Kidney tubule cell (primary cell): ENCODE data around the gene ZNF143.
"Not testable (repeated sequence)": the region's sequence is repeated elsewhere in the genome, so short reads cannot be mapped to it uniquely, and the experiment has no call there.

Experiments used
- DNase-seq: peaks from one replicate; pipeline ENCODE4 v3.0.0-alpha.2; 2018; ENCODE audit warnings: low spot score

Gene ZNF143

DNA sequence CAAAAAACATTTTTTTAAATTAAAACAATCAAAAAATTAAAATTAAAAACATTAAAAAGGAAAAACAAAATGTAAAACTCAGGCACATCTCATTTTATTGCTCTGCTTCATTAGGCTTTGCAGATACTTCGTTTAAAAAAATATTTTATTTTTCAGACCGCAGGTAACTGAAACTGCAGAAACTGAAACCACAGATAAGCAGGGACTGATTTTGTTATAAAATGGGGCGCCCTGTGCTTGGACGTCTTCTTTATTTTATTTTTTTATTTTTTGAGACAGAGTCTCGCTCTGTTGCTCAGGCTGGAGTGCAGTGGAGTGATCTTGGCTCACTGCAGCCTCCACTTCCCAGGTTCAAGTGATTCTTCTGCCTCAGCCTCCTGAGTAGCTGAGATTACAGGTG is 88.4 kb downstream of the ZNF143 start:
- not testable (repeated sequence) for DNase-seq

DNA sequence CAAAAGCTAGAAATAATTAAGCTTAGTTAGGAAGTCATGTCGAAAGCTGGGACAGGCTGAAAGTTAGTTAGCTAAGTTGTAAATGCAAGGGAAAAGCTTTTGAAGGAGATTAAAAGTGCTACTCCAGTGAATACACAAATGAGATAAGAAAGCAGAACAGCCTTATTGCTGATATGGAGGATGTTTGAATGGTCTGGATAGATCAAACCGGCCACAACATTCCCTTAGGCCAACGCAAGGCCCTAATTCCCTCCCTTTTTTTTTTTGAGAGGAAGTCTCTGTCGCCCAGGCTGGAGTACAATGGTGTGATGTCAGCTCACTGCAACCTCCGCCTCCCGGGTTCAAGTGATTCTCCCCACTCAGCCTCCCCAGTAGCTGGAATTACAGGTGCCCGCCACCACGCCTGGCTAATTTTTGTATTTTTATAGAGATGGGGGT is 89.4 kb downstream of the ZNF143 start:
- DNase-seq, result no peak

DNA sequence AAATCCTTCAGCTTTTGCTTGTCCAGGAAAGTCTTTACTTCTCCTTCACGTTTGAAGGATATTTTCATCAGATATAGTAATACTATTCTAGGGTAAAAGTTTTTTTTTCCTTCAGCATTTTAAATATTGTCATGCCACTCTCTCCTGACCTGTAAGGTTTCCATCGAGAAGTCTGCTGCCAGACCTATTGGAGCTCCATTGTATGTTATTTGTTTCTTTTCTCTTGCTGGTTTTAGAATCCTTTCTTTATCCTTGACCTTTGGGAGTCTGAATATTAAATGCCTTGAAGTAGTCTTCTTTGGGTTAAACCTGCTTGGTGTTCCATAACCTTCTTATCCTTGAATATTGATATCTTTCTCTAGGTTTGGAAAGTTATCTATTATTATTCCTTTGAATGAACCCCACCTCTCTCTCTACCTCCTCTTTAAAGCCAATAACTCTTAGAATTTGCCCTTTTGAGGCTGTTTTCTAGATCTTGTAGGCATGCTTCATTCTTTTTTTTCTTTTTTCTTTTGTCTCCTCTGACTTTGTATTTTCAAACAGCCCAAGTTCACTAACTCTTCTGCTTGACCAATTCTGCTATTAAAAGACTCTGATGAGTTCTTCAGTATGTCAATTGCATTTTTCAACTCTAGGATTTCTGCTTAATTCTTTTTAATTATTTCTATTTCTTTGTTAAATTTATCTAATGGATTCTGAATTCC is 100.6 kb downstream of the ZNF143 start:
- DNase-seq, result no peak

DNA sequence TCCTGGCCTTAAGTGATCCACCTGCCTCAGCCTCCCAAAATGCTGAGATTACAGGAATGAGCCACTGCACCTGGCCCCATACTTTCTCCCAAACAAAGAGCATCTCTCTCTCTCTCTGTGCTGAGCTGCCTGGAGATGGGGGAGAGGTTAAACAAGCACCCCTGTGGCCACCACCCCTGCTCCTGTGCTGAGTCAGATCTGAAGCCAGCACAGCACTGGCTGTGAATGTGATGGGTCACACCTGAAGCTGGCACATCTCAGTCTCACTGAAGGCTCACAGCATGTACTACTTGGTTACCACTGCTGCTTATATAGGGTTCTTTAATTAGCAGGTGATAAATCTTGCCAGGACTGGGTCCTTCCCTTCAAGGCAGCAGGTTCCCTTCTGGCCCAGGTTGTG is 101.9 kb downstream of the ZNF143 start:
- peak; percentile 82 for DNase-seq

DNA sequence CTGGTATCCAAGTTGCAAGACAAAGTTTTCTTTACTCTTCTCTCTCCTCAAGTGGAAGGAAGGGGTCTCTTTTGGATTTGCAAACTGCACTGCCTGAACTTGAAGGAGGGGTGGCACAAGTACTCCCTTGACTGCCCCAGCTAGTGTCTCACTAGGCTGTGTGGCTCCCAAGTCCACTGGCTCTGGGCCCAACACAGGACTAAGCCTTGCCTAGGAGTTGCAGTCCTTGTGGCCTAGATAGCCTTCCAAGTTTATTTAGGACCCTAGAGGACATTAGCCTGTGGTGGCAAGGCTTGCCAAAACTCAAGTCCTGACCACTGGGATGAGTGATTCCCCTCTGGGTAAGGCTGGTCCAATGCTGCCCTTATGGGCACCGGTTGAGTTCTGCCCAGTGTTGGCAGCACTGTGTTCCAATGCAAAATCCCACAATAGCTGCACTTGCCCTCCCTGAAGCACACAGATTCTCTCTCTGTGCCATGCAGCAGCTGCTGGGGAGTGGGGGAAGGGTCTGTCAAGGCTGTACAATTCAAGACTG is 102.5 kb downstream of the ZNF143 start:
- DNase-seq, result no peak

DNA sequence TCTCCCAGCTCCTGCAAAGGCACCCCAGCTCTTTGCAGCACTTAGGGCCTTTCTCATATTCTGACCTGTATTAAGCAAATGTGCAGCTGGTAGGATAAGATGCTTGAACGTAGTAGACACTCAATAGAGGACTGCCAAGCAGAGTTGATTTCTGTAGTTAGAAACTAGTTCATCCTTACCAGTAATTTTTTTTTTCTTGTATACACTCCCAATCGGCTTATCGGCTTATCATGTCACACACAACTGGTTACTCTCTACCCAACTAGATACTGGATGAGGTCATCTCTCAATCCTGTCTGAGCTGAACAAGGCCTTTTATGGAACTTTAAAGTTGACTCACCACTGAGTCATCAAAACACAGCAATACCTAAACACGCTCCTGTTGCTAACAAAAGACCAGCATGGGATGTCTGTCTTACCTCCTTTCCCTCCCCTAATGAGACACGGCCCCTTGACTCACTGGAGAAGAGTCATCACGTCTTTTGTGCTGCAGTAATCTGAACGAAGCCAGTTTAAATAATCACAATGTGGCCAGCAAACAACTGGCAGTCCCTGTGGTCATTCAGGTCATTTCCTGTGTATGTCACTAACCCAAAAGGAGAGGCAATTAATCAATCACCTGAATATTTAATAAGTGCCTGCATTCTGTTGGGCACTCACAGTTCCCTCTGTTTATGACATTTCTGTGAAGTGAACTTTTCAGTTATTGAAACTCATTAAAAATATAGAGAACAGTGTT is 105.2 kb downstream of the ZNF143 start:
- peak; percentile 100 for DNase-seq

DNA sequence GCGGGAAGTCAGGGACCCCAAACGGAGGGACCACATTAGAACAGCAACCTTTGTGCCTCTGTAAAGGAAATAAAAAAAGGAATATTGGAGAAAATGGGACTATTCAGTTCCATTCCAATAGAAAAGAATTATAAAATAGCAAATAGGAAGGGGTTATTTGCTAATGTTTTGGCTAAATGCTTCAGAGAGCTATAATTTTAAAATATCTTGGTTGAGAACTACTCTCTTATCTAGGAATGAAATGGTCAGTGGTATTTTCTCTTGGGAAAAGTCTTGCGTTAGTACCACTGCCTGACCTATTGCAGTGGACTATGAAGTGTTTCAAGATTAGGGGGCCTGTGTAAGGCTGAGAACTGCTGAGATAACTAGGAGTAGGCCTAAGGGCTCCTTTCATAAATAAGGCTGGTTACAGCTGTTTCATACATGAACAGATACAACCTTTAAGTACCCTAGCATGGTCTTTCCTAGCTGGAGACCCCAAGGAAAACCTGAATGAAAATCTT is 105.8 kb downstream of the ZNF143 start:
- DNase-seq, result peak; percentile 26

DNA sequence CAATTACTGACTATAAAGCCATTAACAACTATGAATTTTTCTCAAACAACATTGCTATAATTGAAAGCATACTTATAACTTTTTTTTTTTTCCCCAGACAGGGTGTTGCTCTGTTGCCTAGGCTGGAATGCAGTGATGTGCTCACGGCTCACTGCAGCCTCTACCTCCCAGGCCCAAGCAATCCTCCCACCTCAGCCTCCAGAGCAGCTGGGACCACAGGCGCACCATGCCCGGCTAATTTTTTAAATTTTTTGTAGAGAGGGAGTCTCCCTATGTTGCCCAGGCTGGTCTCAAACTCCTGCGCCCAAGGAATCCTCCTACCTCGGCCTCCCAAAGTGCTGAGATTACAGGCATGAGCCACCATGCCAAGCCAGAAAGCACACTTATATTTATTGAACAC is 106.6 kb downstream of the ZNF143 start:
- peak; percentile 2 for DNase-seq

DNA sequence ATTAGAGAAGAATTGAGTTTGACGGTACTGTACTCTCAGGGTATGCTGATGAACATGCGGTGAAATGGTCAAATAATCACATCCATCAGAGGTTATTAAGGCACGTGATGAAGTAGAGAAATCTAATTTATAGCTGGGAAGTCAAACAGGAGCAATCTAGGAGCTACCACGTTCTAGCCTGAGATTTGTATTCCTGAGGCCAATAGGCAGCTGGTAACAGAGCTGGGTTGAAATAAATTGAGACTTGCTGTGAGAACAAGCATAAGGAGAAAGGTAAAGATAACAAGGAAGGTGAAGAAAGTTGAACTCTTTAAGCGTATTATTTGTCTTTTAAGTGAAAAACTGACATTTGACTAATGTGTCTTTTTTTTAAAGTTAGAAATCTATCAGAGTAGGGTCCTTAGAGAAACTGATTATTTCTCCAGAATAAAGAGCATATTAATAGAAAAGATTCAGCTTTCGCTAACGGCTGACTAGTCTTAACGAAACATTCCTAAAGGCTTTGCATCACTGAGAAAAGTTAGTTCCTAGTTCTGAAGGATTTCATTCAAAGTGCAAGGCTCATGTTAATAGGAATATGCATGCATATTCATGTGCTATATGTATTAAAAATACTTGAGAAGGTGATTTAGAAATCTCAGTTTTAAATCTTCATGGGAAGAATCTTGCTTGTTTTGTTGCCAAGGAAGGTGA is 107.5 kb downstream of the ZNF143 start:
- no peak for DNase-seq

DNA sequence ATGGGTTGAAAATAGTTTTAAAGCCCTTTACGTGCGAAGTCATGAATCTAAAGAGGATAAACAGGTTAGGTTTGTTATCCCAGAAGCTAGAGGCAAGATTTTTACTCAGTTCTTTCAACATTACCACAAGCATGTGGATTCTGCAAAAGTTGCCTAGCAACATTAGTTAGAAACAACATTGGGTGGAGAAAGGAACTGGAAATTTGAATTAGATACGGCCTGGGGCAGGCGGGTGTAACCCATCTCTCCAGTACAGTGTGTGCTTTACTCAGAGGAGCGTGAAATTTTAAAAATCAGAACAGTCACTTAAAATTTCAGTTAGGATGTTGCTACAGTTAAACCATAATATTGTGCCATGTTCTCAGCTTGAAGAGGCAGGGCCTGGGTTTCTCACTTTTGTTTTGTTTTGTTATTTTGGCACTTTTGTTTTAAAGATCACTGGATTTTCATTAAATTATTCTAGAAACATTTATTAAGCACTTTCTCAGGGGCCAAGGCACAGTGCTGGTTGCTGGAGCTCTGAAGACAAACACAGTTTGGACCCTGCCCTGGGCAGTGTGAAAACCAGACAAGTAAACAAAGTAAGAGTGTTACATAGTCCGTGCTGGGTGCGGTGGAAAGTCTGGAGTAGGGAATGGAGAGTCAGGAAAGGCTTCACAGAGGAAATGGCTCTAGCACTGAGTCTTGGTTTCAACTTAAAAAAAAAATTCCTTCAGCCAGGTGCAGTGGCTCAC is 108.2 kb downstream of the ZNF143 start:
- peak; percentile 98 for DNase-seq

DNA sequence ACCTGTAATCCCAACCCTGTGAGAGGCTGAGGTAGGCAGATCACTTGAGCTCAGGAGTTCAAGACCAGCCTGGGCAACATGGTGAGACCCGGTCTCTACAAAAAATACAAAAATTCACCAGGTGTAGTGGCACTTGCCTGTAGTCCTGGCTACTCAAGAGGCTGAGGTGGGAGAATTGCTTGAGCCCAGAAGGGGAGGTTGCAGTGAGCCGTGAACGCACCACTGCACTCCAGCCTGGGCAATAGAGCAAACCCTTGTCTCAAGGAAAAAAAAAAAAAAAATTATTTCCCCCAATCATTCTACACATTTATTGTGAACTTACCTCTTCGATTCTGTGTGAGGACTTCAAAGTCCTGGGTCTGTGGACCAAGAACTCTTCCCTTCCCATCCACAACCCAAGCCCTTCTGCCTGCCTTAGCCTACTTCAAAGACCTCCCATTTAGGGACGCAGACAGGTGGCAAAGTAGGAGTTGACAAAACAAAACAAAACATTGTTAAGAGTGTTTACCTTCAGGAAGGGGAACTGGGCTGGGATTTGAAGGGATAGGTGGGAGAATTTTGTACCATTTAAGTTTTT is 108.9 kb downstream of the ZNF143 start:
- peak; percentile 70 for DNase-seq

DNA sequence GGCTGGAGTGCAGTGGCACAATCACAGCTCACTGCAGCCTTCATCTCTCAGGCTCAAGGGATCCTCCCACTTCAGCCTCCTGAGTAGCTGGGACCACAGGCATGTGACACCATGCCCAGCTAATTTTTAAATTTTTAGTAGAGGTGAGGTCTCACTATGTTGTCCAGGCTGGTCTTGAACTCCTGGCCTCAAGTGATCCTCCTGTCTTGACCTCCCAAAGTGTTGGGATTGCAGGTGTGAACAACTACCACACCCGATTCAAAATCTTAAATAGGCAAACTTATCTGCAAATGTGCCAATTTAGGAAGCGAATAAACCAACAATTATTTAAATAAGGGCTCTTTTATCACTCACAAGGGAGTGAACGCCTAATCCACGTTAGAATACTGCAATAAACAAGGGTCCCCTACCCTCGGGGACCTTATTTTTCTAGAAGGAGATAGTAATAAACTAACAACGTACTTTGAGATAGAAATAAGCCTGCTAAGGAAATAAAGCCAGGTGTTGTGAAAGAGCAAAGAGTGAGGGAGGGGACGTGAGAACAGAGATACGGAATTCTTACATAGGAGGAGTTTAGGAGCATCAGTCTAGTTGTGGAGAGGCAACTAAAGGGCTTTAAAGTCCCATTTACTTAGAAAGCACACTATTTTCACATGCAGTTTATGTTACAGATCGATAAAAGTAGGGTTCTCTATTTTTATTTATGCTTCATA is 109.7 kb downstream of the ZNF143 start:
- peak; percentile 45 for DNase-seq

DNA sequence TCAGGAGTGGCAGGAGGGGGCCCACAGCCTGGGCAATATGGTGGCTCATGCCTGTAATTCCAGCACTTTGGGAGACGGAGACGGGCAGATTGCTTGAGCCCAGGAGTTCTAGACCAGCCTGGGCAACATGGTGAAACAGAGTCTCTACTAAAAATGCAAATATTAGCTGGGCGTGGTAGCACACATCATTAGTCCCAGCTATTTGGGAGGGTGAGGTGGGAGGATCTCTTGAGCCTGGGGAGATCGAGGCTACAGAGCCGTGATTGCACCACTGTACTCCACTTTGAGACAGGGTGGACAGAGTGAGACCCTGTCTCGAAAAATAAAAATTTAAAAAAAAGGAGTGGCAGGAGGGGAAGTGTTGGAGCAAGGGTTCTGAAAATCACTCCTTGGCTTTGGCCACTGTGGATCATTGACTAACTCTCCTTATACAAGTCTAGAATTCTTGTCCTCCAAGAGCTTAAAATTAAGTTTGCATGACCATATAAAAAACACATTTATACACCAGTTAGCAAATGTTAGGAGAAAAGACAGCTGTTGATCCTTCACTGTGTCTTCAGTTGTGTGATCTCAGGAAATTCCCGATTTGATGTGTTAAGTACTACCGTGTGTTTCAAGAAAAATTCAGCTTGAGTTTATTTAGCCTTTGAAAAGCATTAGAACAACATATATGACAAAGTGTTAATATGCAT is 110.4 kb downstream of the ZNF143 start:
- peak; percentile 52 for DNase-seq

DNA sequence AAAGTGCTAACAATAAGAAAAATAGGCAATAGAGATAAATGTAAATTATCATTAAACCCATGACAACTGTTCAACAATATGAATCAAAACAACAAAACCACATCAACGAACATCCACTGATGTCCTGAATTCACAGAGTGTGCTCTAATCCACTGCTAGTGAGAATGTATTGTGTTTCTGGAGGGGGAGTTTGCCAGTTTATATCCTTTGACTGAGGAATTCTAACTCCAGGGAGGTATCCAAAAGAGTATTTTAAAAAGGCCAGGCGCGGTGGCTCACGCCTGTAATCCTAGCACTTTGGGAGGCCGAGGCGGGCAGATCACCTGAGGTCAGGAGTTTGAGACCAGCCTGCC is 110.9 kb downstream of the ZNF143 start:
- no peak for DNase-seq

DNA sequence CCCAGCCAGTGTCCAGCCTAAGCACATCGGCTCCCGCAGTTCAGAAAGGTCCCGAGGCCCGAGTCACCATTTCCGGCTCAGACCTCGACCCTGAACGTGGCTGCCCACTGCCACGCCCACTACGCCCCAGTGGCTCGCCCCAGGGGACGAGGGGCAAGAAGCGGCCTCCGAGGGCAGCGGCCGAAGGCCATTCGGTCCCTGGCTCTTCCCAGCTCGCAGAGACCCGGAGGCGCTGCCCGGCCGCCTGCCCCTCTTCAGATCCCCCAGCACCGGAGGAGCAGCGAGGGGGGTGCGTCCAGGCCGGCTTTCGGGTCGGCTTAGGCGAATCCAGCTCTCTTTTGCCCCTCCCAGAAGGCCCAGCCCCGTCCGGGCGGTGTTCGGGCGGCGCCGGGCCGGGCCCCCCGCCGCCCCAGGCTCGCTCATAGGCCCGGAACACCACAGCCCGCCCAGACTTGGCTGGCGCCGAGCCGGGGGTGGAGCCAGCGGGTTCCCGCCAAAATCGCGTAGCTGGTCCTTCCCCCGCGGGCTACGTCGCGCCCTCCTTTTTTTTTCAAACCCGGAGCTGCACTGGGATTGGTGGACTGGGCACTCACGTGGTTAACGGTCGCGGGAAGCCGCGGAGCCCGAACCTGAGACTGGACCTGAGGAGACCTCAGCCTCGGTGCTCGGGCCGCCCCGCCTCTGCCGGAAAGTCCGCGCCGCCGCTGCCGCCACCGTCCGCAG is 112.4 kb downstream of the ZNF143 start, which contains the start of gene WEE1:
Gene WEE1 (plus strand): TSS at position 619 of the 723 bp plus-strand sequence. CDS start 264 bp downstream, outside the sequence.
- peak; percentile 100 for DNase-seq

DNA sequence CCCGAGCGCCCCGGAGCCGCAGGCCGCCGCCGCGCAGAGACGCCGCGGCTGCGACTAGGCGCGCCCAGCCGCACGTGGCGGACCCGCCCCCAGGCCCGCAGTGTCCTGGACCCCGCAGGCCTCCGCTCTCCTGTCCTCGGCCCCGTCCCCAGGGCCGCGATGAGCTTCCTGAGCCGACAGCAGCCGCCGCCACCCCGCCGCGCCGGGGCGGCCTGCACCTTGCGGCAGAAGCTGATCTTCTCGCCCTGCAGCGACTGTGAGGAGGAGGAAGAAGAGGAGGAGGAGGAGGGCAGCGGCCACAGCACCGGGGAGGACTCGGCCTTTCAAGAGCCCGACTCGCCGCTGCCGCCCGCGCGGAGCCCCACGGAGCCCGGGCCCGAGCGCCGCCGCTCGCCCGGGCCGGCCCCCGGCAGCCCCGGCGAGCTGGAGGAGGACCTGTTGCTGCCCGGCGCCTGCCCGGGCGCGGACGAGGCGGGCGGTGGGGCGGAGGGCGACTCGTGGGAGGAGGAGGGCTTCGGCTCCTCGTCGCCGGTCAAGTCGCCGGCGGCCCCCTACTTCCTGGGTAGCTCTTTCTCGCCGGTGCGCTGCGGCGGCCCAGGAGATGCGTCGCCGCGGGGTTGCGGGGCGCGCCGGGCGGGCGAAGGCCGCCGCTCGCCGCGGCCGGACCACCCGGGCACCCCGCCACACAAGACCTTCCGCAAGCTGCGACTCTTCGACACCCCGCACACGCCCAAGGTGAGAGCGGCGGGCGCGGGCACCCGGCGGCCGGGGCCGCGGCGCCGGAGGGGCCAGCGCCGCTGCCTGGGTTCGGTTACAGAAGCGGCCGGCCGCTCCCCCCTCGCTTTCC is 113.2 kb downstream of the ZNF143 start:
- peak; percentile 43 for DNase-seq

DNA sequence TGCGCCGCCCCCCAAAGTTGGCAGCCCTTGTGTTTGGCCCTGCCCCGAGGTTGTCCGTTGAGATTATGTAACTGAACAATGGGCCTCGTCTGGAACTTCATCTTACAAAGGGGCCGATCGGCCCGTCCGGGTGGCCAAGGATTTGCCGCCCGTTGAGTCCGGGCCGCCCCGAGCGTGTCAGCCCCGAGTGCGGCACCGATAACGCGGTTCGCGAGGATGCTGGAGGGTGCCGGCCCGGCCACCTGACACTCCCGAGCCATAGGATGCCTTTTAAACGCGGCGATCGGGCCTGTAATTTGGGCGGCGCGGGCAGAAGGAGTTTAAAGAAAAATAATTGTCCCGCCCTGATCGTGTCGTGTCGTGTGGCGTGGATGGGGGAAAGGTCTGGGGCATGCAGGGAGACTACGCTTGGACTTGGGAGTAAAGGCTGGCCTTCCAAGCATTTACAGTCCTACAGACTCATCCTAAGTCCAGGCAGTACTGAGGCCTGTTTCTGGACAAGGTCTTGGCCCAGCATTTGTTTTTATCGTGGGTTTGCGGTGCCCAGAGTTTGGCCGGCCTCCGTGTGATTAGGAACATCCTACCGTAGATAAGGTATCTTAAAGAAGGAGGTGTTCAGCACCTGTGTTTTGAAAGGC is 113.9 kb downstream of the ZNF143 start:
- peak; percentile 41 for DNase-seq
